ENCODE data around the gene BICD2.

The BICD2 gene

GRCh38 chr9:92746567-92747458 lies 17.8 kb downstream of the BICD2 start:
- no peak for DNase-seq

GRCh38 chr9:92745881-92746280 lies 18.8 kb downstream of the BICD2 start:
- DNase-seq: no peak

- no peak for DNase-seq
Observed at GRCh38 chr9:92745331-92745730, 19.3 kb downstream of the BICD2 start.

- no peak for DNase-seq
Observed at GRCh38 chr9:92740969-92741368, 23.7 kb downstream of the BICD2 start.

- no peak for DNase-seq
Observed at GRCh38 chr9:92740446-92740961, 24.1 kb downstream of the BICD2 start.

GRCh38 chr9:92740009-92740408 lies 24.6 kb downstream of the BICD2 start:
- no peak for DNase-seq

GRCh38 chr9:92739346-92739970 lies 25.2 kb downstream of the BICD2 start:
- DNase-seq: no peak

GRCh38 chr9:92738661-92739081 lies 26.0 kb downstream of the BICD2 start:
- DNase-seq: no peak

GRCh38 chr9:92737611-92738299 lies 26.9 kb downstream of the BICD2 start:
- DNase-seq: no peak

GRCh38 chr9:92737216-92737606 lies 27.4 kb downstream of the BICD2 start:
- no peak for DNase-seq

- DNase-seq: no peak
Observed at GRCh38 chr9:92736563-92737215, 27.9 kb downstream of the BICD2 start.

- DNase-seq: no peak
Observed at GRCh38 chr9:92735636-92736562, 28.7 kb downstream of the BICD2 start.

- no peak for DNase-seq
Observed at GRCh38 chr9:92734931-92735635, 29.6 kb downstream of the BICD2 start.

GRCh38 chr9:92730897-92731296 lies 33.7 kb downstream of the BICD2 start:
- DNase-seq: no peak

GRCh38 chr9:92729735-92730155 lies 34.9 kb downstream of the BICD2 start:
- no peak for DNase-seq

GRCh38 chr9:92728831-92729734 lies 35.5 kb downstream of the BICD2 start:
- peak in 1 of 2 experiments; percentile 30 for DNase-seq

GRCh38 chr9:92727716-92728700 lies 36.6 kb downstream of the BICD2 start:
- no peak for DNase-seq

GRCh38 chr9:92726971-92727715 lies 37.5 kb downstream of the BICD2 start:
- DNase-seq: no peak
